Measurements from ENCODE around the gene GALR2. TPM values are rescaled to one million over a fixed set of nuclear protein-coding genes. Genes with fewer than 3 reads are reported as not detected.

GALR2 gene
- total and polyA plus RNA-seq, 10 of the 15 experiments (the other 5 are each of a cell fraction or from before 2014, with no cell fraction given) = 0.06 to 1.2 (median 0.22) TPM; not detected in 5

DNA sequence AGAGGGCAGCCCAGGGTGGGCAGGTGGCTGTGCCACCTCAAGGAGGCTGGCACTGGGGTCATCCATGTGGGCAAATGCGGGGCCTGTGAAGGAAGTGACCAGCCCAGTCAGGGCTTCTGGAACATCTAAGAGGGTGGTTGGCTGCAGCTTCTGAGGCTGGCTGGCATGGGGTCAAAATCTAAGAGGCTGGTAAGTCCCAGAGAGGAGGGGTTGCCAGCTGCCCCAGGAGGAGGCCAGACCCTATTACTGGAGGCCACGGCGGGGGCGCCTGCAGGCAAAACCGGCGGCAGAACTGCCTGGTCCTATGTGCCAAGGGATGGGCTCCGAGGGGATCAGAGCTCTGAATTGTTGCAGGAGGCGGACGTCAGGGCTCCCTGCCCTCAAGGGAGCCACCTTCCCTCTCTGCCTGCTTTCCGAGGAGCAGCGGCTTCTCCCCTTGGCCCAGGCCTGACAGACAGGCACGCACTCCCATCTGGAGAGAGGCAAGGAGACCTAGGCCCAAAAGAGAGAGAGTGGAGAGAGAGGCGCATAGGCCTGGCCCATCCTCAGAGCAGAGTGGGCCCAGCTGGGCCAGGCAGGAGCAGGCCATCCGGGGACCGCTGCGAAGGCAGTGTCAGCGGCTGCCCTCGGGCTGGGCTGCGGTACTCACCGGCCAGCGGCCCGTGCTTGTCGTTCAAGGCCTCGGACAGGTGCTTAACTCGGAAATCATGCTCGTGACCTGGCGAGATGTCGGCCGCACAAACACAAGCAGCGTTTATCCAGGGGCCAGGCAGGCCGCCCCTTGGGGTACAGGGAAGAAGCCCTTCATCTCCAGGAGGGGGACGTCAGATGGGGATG is 15.3 kb downstream of the GALR2 start:
- Histone ChIP-seq H3K36me3 (ENCODE audit: control insufficient read depth in 2 of 2, insufficient read depth in 2 of 2, low read length in 1 of 2) (peaks cover 9 to 25% of the 10 kb centered on the region in 2 experiments; a peak in 3 of 4 replicates), H3K4me2 (ENCODE audit: control insufficient read depth, insufficient read depth) (no peak overlapping the region), H3K4me1 (ENCODE audit: control insufficient read depth, insufficient read depth, low read length) (no peaks in the 10 kb centered on the region), H2AFZ (ENCODE audit: control insufficient read depth, low read depth, low read length) (no peak overlapping the region), H3K4me3 (no peak overlapping the region), H3K9ac (ENCODE audit: control insufficient read depth, insufficient read depth, low read length) (no peak overlapping the region), H3K79me2 (ENCODE audit: control insufficient read depth, insufficient read depth, low read length) (no peaks in the 10 kb centered on the region), H3K27ac (ENCODE audit: control insufficient read depth, insufficient read depth) (no peak overlapping the region), H3K27me3 (replicated peaks in 1 of 2; ENCODE audit: control insufficient read depth in 2 of 2, insufficient read depth in 2 of 2, low read length in 1 of 2) (no peaks in the 10 kb centered on the region), H4K20me1 (ENCODE audit: control insufficient read depth, insufficient read depth) (no peaks in the 10 kb centered on the region), H3K9me3 (replicated peaks; ENCODE audit: control insufficient read depth, insufficient read depth, low read length) (no peaks in the 10 kb centered on the region)
- ATAC-seq = no peak
- ChIA-PET POLR2A (interaction anchor here (0.6 kb wide), 1 partner anchor 98 kb away, joined by 3 read pairs; no protein-coding TSS in a partner anchor), RAD21 (ENCODE audit: unreplicated experiment) (no interaction called here), SMC1A (ENCODE audit: uncharacterized antibody, unreplicated experiment) (no interaction called here), CTCF (no interaction called here)
- TF ChIP-seq EED (IDR thresholded peaks at IDR 0.05; ENCODE audit: low read depth) = no peak
- no peak for TF ChIP-seq SMC3 (IDR thresholded peaks at IDR 0.05; ENCODE audit: borderline replicate concordance, low read length)
- no peak for TF ChIP-seq STAT3 (IDR thresholded peaks at IDR 0.05; ENCODE audit: low read depth, low read length)
- TF ChIP-seq RB1 (IDR thresholded peaks at IDR 0.05; ENCODE audit: borderline replicate concordance) = no peak
- no peak for TF ChIP-seq MYC (IDR thresholded peaks at IDR 0.05; ENCODE audit: insufficient read depth, insufficient read length, insufficient replicate concordance, low read length, severe bottlenecking)
- no peak for TF ChIP-seq NR2C2 (IDR thresholded peaks at IDR 0.05; ENCODE audit: borderline replicate concordance, control insufficient read depth, insufficient read length, low read depth)
- TF ChIP-seq KLF5 (IDR thresholded peaks at IDR 0.05; ENCODE audit: partially characterized antibody) = no peak
- TF ChIP-seq CREB1 (IDR thresholded peaks at IDR 0.05; ENCODE audit: low read depth) = no peak
- no peak for TF ChIP-seq TARDBP (IDR thresholded peaks at IDR 0.05; ENCODE audit: borderline replicate concordance)
- no peak for TF ChIP-seq TBL1XR1 (IDR thresholded peaks at IDR 0.05; ENCODE audit: low read depth, low read length)
- TF ChIP-seq, protein P1, sequence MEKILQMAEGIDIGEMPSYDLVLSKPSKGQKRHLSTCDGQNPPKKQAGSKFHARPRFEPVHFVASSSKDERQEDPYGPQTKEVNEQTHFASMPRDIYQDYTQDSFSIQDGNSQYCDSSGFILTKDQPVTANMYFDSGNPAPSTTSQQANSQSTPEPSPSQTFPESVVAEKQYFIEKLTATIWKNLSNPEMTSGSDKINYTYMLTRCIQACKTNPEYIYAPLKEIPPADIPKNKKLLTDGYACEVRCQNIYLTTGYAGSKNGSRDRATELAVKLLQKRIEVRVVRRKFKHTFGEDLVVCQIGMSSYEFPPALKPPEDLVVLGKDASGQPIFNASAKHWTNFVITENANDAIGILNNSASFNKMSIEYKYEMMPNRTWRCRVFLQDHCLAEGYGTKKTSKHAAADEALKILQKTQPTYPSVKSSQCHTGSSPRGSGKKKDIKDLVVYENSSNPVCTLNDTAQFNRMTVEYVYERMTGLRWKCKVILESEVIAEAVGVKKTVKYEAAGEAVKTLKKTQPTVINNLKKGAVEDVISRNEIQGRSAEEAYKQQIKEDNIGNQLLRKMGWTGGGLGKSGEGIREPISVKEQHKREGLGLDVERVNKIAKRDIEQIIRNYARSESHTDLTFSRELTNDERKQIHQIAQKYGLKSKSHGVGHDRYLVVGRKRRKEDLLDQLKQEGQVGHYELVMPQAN (conservative IDR thresholded peaks at IDR 0.05) = no peak
- no peak for TF ChIP-seq EGR1 (IDR thresholded peaks at IDR 0.05; ENCODE audit: borderline replicate concordance in 1 of 2, low read depth in 2 of 2, low read length in 2 of 2)
- no peak for TF ChIP-seq FOS (IDR thresholded peaks at IDR 0.05; ENCODE audit: borderline replicate concordance, extremely low read depth, insufficient read length)
- TF ChIP-seq, protein P2, sequence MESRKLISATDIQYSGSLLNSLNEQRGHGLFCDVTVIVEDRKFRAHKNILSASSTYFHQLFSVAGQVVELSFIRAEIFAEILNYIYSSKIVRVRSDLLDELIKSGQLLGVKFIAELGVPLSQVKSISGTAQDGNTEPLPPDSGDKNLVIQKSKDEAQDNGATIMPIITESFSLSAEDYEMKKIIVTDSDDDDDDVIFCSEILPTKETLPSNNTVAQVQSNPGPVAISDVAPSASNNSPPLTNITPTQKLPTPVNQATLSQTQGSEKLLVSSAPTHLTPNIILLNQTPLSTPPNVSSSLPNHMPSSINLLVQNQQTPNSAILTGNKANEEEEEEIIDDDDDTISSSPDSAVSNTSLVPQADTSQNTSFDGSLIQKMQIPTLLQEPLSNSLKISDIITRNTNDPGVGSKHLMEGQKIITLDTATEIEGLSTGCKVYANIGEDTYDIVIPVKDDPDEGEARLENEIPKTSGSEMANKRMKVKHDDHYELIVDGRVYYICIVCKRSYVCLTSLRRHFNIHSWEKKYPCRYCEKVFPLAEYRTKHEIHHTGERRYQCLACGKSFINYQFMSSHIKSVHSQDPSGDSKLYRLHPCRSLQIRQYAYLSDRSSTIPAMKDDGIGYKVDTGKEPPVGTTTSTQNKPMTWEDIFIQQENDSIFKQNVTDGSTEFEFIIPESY (IDR thresholded peaks at IDR 0.05) = no peak
- in situ Hi-C loops (cut with MboI) (no loop called here), intact Hi-C loops (cut with micrococcal nuclease; ENCODE audit: unreplicated experiment) (no loop called here)
- no peak for FAIRE-seq
- no TSS peak for BruUV-seq (replicated peaks)
- no peak for DNase-seq (ENCODE audit: low read depth, low spot score)
- WGBS (ENCODE audit: insufficient coverage, insufficient replicate concordance, low lambda C conversion rate, missing lambda C conversion rate) = 91% methylated on average over 23 of the region's 32 CpGs

All from GM12878 (cell line).